HG03342 (cell line): ENCODE measurements around the gene AUH.
A peak's percentile ranks its signal among the peaks of the same experiment; 100 is the strongest.

Experiments used
- ATAC-seq: cut with Tn5 transposase; IDR thresholded peaks from one replicate; pipeline ENCODE4 v1.9.1; 2021; ENCODE audit warnings: mild to moderate bottlenecking, moderate library complexity; ENCODE audit not compliant: unreplicated experiment

Gene AUH

DNA sequence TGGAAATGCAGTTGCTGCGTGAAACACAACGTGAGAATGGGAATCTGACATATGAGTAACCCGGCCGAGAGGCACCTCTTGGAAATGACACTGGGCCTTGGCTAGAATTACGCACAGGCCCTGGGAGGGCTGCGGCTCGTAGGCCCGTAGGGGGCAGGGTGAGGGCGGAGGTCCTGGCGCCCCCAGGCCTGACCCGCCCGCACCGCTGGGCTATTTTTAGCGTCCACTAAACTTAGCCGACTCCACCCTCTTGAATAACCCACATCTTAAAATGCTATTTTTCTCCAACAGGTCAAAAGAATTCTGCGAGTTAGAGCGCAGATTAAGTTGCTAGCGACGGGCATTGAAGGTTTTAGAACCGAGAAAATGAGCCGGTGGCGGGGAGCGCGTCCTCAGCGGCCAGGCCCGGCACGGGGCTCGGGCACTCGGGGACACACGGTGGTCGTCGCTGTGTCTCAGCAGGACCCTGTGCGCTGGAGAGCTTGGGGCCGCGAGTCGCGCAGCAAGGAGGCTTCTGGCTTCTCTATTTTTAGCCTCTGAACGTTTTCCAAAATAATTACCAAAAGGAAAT, 168.5 kb downstream of the AUH start:
- peak; percentile 24 for ATAC-seq

DNA sequence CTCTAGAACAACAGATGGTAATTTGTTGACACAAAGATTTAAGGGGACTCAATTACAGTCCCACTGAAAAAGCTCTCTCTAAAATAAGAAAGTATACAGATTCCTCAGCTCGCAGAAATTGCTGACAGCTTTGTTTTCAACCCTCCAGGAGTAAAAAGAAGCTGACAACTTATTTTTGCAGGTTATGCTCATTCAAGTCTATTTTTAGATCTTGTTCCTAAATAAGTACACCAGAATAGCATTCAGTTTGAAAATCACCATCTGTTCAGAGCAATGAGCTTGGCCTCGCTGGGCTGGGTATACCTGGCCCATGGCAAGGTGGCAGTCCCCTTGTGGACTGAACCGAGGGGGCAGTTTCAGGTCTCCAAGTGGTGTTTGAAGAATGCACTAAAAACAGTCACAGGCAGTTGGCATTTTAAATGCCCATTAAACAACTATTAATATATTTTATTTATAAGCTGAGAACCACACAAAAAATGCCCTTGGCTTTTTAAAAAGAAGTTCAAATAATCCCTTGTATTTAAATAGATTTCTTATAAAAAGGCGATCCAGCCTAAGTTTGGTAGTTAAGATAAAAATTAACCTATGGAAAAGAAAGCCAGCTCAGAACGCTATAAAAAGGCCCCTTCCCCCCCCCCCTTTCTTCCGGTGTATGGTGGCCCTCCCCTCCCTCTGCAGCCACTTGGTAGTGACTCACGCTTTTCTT, 169.2 kb downstream of the AUH start:
- ATAC-seq, result no peak

DNA sequence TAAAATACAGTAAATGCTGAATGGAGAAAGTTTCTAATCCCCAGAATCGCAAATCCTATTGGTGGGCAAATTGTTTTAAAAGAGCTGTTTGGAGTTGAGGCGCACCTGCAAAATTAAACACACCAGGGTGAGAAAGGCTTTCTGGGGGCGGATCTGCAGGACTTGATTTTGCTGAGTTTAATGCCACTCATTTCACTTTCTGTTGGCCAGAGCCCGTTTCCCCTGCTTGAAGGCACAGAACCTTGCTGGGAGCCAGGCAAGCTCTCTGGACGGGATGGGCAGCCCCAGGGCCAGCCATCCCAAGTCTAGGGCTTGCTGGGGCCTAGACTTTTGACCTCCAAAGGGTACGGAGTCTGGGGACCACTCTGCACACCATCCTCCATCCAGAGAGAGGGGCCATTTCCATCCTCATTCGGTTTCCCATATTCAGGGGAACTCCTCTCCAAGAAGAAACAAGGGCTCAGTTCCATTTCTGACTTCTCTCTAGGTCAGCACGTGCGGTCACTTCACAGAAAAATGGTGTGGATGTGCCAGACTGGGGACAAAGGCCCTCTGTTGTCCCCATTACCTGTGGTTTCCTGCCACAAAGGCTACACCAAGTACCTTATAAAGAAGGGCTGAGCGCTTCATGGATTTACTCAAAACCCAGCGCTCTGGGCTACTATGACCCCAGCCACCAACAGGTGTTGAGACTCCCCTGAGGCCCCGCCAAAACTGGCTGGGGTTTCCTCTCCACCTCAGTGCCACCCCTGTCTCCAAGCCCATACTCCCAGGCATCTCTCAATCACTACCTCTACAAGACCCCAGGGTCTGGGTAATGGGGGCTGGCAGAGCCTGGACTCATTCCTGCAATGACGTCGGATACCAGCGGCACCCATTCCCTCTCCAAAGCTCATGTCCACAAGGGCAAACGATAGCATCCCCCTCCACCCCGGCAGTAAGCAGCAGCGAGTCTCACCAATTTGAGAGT, 170.0 kb downstream of the AUH start:
- peak; percentile 54 for ATAC-seq

DNA sequence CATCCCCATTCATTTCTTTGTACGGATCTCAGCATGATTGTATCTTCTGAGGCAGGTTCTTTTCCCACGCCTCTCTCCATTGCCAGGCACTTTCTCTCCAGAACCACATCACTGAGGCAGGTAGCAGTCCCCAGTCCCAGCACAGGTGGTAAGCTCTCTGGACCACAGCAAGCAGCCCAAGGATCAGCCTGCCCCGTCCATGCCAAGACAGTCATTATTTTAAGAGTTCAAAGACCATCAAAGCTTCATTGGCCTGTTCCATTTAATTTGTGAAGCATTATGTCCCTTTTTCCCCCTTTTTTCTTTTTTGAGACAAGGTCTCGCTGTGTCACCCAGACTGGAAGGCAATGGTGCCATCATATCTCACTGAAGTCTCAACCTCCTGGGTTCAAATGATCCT, 171.7 kb downstream of the AUH start:
- ATAC-seq, result no peak

DNA sequence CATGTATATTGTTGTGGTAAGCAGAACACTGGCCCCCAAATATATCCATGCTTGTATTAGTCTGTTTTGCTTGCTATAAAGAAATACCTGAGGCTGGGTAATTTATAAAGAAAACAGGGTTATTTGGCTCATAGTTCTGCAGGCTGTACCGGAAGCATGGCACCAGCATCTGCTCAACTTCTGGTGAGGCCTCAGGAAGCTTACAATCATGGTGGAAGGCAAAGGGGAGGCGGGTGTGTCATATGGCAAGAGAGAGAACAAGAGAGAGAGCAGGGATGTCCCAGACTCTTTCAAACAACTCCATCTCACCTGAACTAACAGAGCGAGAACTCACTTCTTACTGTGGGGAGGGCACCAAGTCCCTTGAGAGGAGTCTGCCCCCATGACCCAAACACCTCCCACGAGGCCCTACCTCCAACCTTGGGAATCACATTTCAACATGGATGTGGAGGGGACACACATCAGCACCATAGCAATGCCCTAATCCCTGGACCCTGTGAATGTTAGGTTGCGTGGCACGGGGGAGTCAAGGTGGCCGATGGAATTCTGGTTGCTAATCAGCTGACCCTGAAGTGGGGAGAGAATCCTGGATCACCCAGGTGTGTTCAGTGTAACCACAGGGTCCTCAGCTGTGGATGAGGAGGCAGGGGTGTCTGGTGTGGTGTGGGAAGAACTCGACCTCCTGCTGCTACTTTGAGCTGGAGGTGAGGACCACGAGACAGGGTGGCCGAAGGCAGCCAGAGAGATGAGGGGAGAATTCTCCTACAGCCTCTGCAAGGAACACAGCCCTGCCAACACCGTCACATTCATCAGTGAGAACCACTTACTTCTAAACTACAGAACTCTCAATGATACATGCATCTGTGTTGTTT, 172.8 kb downstream of the AUH start:
- no peak for ATAC-seq

DNA sequence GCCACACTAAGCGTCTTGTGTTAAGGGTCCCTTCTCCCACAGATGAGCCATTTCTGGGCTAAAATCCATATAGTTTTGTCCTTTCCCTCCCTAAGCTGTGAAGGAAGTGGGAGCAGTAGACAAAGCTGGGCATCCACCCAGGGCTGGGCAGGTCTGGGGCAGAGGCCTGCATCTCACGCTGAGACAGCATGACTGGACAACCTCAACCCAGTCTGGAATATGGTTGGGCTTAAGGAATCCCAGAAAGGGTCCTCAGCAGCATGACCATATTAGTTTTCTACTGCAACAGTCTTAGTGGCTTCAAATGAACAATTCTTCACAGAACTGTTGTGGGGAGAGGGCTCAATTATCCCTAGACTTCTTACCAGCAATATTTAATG, 173.8 kb downstream of the AUH start:
- ATAC-seq, result no peak

DNA sequence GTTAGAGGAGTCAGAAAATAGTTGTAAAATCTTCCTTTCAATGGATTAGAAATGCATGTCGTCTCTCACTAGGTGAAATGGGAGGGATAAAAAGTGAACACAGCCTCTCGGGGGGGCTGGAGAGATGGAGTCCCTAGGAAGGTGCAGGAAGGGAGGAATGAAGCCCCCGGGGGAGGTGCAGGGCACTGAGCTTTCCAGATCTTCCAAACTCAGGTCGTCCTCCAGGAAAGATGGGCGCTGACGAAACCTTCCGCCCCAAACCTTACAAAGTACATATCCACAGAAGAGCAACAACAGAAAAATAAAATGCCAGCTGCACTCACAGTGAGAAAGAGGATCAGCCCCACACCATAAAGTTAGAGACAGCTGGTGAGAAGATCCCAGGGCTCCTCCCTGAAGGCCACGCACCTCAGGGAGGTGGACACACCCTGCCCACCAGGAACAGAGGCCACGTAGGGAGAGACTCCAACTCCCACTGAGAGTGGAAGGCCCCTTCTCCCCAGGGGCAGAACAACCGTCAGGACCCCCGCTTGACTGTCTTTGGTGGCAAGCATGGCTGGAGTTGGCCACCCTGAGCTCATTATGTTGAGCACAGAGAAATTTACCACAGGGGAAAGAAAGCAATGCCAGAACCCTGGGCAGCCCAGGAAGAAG, 174.3 kb downstream of the AUH start:
- ATAC-seq, result no peak

DNA sequence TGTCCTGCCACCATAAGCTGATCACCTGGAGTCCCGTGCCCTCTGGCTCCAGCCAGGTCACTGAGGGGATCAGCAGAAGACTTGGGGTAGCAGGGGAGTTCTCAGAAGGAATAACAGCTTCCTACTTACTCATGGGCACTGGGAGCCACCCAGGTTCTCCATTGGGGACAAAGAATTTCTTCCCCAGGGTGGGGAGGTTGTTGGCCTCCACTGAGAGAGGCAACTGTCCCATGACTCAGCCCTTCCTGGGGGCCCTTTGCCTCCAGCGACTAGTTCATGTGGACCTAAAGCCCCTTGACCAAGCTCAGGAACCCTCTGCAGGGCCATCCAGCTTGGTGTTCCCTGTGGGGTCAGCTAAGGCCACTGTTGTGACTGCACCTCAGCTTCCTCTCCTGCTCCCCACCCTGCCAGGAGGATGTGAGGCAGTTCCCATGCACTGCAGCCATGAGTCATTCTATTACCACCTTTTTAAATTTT, 175.0 kb downstream of the AUH start:
- no peak for ATAC-seq

DNA sequence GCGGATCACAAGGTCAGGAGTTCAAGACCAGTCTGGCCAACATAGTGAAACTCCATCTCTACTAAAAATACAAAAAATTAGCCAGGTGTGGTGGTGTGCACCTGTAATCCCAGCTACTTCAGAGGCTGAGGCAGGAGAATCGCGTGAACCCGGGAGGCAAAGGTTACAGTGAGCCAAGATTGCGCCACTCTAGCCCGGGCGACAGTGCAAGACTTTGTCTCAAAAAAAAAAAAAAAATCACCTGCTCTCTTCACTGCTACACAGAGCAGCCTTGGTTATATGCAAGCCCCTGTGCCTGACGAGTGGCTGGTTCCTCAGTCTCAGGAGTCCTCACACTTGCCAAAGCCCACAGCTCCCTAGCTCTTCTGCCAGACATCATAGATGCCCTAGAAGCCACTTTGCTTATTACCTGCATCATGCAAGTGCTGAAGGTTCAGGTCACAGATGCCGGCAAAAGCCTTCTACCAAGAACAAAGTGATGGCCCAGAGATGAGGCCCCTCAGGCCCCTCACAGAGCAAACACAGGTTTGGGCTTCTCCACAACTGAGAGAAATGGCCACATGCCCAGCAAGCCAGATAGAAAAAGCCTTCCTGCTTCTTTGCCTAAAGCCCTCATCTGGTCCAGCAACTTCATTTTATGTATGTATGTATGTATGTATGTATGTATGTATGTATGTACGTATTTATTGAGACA, 176.4 kb downstream of the AUH start:
- no peak for ATAC-seq

DNA sequence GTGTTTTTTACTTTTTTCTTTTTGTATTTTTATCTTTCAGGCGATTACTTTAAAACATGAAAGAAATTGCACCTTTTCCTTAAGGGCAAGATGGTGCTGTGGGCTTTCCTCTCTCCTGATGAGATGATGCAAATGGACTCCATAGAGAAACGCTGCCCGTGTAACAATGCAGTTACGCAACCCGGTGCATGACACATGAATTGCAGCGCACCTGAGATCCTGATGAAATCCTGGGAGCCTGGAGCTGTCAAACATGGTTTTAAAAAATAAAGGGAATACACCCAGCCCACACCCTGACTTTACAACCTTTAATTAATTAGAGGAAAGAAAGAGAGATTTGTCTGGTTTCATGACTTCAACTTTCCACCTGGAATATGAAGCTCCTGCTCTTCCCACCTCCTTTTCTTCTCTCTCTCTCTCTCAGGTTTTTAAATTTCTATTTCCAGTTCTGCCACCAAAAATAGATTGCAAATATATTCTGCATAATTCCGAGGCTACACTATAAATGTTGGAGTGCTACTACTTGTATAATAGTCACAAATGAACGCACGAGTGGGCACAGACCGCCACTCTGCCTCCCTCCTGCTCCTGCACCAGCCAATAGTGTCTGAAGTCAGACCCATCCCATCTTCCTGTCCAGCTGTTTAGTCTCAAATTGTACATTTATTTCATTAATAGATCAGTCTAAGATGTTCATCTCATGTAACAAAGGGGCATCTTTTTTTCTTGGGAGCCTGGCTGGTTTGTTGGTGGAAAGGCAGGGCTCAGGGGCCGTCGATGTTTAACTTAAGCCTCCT, 179.1 kb downstream of the AUH start:
- no peak for ATAC-seq

DNA sequence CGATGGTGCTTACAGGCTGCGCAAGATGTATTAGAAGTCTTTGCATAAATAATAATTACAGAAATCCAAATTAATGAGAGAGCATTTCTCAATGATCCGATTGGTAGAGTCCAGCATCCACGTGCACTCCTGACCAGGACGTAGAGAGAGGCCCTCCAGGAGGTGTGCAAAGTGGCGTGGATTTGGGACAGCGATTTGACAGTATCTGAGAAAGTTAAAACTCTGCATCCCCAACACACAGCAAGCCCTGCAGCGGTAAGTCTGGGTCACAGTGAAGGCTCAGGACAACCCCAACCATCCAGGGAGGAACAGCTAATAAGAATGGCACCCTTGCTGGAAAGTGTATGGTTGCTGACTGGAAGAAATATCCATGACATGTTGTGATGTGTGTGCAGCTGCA, 180.2 kb downstream of the AUH start:
- ATAC-seq, result no peak

DNA sequence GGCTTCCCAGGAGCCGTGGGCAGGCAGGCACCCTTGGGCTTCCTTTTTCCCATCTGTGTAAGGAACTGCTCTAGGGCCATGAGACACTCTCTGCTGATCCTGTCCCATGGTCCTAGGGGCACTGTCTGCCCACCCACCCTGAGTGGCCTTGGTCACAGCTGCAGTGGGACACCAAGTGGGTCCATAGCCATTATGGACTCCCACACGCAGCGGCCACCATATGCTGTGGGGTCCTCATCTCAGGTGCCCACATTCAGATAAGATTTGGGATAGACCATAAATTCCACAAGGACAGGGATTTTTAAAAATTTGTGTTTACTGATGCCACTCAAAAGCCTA, 180.8 kb downstream of the AUH start:
- ATAC-seq, result no peak

DNA sequence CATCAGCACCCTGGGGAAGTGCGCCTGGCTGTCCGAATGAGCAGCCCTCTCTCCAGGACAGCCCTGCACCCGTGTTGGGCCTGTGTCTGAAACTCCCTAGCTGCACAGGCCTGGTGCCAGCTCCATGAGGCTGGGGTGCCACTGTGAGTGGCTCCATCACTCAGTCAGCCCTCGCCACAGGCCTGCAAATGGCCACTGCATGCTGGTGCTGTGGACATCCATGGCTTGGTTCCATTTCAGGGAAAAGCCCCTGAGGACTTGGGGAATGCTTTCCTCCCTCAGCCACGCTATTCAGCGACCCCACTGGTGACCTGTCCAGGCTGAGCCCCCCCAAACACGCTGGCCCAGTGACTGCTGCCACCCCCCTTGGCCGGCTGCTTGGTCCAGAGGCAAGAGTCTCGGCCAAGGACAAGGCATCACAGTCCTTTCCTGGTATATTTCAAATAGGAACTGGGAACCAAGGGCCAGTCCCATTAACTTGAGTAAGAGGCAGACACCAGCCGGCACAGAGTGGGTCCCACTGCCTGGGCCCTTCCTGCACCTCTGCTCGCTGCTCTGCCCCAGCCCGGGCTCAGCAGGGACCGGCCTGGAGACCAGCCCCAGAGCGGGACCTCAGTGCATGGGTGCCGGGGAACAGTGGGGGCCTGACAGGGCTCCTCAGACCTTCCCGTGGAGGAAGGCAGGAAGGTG, 181.3 kb downstream of the AUH start:
- ATAC-seq, result no peak

DNA sequence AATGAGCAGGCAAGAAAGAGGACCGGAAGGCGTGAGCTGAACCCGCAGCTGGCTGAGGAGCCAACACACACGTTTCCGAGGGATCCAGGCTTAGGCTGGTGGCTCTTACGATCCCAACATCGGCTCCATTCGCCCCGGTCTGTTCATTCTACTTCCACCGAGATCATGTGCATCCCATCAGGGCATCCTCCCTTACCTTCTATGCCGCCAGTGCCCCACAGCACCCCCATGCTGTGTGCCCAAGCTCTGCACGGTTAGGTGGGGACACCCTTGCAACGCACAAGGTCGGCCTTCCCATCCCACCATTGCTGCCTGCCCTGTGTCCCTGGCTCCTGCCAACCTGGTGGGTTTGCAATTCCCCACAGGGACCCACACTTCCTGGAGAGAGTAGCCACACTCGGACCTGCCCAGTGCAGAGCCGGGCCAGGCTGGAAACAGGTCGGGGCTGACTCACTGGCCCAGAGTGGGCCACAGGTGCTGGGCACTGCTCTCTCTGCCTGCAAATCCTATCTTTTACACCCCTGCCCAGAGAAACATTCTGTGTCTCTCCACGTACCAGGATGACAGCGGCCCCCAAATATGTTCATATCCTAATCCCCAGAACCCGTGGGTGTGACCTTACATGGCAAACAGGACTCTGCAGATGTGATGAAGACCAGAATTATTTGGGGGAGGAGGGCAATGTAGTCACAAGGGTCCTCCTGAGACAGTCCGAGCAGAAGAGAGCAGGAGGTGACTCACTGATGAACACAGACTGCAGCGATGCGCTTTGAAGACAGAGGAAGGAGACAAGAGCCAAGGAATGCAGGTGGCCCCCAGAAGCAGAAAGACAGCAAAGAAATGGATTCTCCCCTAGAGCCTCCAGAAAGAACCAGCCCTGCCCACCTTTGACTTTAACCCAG, 182.2 kb downstream of the AUH start:
- no peak for ATAC-seq

DNA sequence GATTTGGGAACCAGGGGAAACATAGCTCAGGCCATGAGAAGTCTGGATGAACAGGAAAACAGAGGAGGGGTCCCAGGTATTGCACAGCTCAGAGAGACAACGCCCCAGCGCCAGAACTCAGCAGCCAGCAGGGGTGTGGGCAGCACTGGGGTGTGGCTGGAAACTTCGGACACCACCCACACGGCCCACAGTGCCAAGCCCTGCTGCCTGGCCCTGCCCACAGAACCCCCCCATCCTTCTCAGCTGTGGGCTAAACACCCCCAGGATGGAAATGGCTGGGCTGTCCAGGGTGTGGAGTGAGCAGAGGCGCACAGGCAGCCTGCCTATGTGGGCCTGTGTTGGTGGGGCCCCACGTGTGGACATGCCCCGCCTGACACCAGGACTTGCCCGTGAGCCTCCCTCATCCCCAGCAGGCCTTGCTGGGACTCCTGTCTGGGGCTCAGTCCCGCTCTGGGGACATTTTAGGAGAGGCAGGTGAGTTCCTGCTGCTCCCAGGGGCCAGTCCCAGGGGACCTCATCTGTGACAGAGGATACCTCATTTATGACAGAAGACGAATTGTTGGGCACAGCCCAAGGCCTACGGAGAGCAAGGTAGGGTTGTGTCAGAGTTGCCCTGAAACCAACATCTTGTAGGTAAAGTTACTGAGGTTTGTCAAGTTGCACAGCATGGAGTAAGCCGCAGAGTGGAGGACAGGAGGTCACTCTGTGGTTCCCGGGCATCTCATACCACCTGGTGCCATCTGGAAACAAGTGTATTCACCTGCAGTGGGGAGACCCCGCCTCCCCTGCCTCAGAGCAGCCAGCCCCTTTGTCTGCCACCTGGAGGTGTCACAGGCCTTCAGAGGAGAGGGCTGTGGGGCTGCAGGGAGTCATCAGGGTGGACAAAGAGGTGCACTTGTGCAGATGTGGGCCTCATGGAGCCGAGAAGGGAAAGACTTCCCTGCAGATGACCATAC, 183.2 kb downstream of the AUH start:
- ATAC-seq, result no peak

DNA sequence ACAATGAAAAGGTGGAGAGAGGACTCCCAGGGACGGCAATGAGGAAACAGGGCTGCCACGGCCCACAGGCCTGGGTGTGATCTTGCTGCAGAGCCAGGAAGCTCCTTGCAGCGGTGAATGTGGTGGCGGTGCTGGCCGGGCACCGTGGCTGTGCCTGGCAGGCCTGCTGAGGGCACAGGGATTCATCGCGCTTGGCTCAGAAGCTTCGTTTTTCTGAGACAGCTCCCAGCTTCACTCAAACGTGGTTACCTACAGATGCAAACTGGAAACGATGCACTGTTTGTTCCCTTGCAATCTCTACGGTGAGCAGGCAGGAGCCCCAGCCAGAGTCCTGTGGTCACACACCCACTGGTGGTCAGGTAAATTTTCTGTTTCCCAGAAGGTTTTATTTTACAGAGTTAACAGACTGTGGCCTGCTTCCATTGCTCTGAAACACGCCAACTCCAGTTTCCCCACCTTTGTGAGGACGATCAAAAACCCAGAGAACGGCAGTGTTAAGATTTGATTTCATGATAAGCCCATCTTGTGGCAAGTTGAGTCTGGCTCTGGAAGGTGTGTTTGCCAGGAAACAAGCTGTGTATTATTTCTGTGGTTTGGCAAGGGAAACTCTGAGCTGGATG, 183.9 kb downstream of the AUH start:
- ATAC-seq, result no peak
